Activated CD4-positive, alpha-beta T cell treated with anti-CD3 and anti-CD28 coated beads, Interleukin-2, Interleukin-4, amounts not matched to agents 100 ng/mL and 50 ng/mL, durations not matched to agents 16 hours and 8 hours (primary cell): ENCODE data around the gene SEMA6A.
A peak's percentile ranks its signal among the peaks of the same experiment; 100 is the strongest.

Experiments
- DNase-seq: peaks from one replicate; pipeline ENCODE4 v3.0.0-alpha.2; 2020; ENCODE audit warnings: low spot score

SEMA6A gene

GRCh38 chr5:116459301-116459700 lies 115.3 kb downstream of the SEMA6A start:
- DNase-seq, result no peak

DNA sequence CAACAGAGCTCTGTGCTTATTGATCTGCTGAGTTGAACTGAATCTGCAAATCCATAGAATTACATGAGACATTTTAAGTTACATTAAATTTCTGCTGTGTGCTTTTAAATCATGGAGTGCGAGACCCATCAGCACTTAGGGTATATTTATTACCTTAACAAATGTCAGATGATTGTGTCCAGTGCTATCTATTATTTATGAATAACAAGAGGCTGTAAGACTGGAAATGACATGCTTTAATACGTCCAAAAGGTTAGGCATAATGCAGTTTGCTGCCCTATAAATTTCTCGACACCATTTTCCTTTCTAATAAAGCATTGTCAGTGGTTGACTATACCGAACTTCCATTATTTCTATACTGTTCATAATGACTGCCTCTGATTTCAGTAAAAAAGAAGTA lies 117.6 kb downstream of the SEMA6A start:
- no peak for DNase-seq

GRCh38 chr5:116456036-116456435 lies 118.6 kb downstream of the SEMA6A start:
- DNase-seq, result no peak

GRCh38 chr5:116455061-116455460 lies 119.6 kb downstream of the SEMA6A start:
- DNase-seq, result no peak

- DNase-seq, result peak; percentile 1
Measured at GRCh38 chr5:116454417-116454927, 120.2 kb downstream of the SEMA6A start.

DNA sequence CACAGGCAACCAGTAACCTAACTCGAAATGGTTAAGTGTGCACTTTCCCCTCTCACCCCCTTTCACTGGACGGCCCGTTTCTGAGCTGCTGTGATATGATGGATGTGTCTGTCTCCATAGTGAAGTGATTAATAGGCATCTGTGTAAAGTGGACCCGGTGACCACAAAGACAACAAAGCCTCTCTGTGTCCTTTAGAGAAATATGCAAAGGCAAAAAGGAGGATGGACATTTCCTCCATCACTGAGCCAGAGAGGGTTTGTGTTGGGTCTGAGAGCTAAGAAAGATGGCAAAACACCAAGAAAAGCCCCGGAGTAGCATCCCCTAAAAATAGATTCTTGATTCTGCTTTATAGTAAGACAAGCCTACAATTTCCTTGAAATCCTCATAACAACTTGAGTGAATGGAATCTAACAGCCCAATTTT lies 120.6 kb downstream of the SEMA6A start:
- DNase-seq, result no peak

DNA sequence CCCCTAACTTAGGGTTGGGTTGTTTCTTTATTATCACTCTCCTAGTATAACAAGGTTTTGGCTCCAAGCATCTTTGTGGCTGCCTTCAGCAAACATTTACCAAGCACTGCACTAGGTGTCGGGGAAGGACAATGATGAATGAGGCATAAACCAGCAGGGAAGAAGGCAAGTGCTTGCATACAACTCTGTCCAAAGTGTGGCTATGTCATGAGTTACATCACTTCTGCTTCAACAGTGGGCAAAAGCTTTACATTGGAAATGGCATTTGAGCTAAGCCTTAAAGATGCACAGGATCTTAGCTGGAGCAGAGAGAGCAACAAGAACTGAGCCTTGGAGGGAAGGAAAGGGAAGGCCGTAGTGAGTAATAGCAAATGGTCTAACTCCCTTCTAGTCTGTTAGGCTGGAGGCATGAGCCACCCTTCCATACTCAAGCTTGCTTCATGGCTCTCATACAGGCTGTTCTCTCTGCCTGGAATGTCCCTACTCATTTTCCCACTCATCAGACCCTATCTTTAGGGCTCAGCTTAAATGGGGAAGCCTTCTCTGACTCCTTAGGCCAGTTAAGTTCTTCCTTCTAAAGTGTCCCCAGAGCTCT lies 121.8 kb downstream of the SEMA6A start:
- DNase-seq, result no peak

DNA sequence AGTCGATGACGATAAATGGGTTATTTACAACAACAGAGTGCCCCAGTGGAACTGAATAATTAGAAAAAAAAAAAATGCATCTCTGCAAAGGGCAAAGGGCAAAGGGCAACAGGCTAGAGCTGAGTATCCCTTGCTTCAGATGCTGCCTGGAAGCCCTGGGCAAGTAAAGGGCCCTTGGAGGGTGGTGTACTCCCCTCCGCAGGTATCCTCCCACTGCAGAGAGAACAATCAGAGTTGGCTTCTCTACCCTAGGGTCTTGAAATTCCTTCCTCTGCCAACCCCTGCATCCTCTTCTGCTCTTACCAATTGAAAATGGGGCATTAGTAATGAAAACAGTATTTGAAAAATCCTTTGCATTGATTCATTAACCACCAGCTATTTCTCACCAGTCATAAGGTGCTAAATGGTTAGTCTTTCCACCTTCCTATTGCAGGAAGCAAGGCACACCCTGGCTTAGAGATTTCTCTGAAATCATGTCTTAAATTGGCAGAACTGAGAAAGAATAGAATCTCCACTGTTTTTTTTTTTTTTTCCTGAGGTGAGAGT lies 122.6 kb downstream of the SEMA6A start:
- no peak for DNase-seq

DNA sequence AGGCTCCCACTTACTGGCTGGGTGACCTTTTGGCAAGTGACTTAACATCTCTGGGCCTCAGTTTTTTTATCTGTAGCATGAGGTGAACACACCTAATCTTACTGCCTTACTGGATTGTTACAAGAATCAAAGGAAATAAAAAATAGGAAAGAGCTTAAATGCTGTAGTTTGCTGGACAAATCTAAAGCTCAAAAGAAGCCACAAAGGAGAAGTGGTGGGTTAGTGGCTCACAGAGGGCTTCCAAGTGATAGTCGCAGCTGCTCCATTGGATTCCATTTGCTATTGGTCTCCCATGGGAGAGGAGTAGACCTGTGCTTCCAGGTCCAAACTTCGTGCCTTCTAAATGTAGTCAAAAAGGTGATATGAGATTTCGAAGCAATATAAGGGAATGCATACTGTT lies 123.6 kb downstream of the SEMA6A start:
- DNase-seq, result no peak

DNA sequence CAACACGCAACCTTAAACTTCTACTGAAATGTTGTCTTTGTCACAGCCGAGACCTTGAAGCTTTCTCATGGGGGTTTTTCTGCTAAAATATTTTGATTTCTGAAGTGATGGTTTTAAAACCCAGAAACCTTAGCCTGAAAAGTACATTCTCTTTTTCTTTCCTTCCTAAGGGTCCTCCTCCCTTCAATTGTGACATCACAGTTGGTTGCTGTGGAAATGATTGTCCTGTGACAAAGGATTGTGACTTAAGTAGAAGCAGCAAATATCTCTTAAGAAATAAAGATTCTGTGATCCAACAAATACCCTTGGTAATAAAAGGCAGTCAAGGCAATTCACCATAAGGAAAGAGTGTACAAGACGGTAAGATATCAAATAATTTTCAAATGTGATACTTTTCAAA lies 125.2 kb downstream of the SEMA6A start:
- no peak for DNase-seq

DNA sequence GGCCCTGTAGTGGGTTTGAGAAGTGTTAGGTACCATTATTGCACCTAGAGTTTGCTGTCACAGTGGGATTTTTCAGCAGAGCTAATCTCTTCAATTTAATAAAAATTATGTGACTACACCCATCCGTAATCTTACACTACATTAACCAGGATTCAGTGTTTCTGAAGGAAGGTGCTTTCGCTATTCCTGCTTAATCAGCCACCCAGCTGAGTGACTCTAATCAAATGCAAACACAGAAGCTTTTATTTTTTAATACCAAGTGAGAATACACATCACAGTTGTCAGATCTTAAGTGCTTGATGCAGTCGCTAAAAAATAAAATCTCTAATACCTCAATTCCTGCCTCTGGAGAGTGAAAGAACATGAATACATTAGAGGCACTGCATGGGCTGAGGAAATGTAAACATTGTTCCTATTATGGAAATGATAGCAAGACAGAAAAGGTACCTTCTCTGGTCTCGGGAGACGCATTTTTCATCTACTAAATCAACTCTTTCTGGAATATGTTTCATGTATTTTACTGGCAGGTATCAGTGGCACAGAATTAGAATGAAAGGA lies 125.7 kb downstream of the SEMA6A start:
- DNase-seq, result no peak

GRCh38 chr5:116448450-116448849 lies 126.2 kb downstream of the SEMA6A start:
- no peak for DNase-seq

- no peak for DNase-seq
Measured at GRCh38 chr5:116446356-116447005, 128.1 kb downstream of the SEMA6A start.

- no peak for DNase-seq
Measured at GRCh38 chr5:116445311-116445710, 129.3 kb downstream of the SEMA6A start.

DNA sequence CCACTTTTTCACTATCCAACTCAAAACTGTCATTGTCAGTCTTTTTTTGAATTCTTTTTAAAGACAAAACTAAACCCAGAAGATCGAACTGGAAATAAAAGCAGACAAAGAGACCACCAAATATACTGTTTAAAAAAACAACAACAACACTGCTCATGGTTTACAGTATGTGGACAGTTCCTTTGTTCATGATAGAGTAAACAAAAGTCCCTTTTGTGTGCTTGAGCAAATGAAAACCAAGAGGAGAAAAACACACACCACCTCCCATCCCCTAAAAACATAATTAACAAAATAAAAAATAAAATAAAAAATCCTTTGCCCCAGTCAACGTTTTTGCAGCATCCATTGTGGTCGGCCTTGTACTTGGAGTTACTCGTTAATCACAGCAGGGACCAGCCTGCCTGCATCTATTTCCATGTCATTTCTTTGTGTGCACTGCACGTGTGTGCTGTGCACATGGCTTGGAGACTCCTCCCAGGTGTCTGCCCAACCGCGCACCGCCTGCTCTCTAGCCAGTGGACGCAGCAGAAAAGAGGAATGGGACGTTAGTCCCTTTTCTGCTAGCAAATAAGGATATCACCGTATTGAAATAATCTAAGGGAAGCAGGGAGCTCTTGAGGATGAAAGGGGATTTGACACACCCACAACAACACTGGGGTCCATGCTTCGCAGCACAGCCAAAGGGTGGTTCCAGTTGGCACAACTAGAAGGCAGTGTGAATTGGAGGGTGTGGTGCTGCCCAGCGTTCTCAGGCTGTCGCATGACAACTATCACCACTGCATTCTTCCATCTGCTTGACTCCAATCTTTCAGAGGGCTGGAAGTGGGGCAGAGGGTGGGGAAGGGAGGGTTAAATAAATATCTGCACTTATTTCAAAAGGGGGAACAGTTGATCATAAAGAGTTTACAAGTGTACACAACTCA lies 130.0 kb downstream of the SEMA6A start:
- no peak for DNase-seq

- DNase-seq, result no peak
Measured at GRCh38 chr5:116442931-116443551, 131.6 kb downstream of the SEMA6A start.

DNA sequence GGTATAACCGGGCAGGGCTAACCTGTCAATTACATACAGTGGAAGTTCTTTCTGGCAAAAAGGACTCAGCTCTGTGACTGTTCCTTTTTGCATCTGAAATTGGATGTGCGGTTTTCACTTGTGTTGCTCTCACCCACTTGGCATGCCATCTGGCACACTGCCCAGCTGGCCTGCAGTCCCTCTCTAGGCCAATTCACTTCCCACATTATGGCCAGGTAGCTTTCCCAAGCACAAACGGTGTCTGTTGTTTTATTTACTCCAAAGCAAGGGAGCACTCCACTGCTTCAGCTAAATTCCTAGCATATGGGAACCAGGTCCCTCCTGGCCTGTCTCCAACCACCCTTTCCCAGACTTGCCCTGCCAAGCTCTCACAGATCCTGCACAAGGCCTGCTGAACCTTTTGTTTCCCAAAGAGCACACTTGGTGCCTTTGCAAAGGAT lies 132.5 kb downstream of the SEMA6A start:
- DNase-seq, result no peak

DNA sequence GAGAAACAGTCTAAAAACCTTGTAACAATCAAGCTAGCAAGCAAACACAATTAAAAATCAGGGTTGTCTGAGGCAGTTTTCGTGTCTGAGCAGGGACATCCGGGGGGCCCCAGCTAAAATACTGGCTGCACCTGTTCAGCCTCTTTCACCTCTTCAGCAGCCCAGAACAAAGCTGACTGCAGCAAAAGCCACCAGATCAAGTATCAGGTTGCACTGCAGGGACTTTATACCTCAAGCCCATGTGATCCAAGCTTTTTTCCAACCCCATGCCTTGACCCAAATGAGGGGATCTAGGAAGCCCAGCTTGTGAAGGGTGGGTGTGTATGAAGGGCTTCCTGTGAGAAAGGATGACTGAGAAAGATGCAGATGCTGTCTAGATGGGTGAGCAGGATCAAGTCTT lies 133.4 kb downstream of the SEMA6A start:
- no peak for DNase-seq

DNA sequence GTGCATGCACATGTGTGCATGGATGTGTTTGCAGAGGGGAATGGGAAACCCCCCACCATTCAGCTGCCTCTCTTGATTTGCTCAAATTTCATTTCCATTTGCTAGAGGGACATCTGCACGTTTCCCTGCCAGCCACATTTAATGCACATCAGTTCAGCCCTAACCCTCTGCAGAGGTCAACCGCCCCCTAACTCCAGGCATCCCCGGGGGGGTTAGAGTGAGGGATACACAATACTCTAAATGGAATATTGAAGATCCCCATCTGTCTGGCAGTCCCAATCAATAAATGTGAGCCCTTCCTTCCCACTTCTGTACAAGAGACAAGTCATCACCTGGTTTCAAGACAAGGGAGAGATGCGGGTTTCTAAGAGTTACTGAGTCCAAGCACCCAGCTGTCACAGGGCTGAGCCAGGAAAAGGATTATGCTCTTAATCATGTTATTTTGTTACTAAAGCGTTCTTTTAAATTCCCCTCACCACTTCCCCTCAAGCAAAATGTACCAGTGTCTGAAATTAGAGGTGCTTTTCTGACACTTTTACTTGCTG lies 134.1 kb downstream of the SEMA6A start:
- DNase-seq, result no peak

- DNase-seq, result no peak
Measured at GRCh38 chr5:116439905-116440304, 134.7 kb downstream of the SEMA6A start.

DNA sequence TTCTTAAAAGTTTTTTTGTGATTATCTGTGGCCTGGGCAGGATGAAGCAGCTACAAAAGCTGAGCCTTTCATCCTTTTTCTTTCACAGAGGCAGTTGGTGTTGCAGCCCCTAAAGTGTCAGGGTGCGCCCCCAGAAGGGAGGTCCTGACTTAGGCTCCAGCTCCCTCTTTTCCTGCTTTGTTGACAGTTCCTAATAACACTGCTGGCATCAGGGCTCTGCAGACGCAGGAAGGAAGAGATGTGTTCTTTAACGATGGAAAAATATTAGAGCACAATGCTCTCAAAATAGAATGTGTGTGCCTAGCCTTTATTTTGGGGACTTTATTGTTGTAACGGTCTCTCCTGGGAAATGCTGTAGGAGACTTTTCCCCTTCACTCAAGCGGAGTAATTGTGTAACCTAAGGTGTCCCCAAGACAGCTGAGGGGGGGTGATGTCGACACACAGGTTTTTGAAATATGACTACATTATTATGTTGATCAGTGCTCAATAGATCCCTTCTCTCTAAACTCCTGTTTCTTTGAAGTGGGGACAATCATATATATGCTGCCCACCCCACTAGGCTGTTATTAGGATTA lies 135.6 kb downstream of the SEMA6A start:
- DNase-seq, result no peak
